Measurements from ENCODE around the gene MROH2B. TPM values are rescaled to one million over a fixed set of nuclear protein-coding genes. Genes with fewer than 3 reads are reported as not detected.

Gene MROH2B
- total and polyA plus RNA-seq, 5 donors from 2014 or later, result not detected

DNA sequence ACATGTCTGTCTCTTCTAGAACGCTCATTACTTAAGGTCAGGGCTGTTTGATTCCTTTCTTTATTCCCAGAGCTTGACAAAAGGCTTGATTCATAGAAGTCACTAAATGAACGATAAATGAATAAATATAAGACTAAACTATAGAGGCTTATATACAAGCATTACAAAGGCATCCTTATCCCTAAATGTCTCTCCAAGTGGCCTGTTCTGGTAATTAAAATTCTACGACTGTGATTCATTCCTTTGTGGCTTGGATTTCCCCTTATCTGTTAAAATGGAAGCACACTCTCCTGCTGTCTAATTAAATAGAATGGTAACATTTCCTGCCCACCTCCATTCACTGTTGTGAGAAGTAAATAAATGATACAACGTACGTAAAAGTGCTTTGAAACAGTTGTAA lies 112.3 kb downstream of the MROH2B start:
- no peaks in the 10 kb centered on the region for H3K4me1 ChIP-seq (ENCODE audit: control insufficient read depth, insufficient read depth, low read length, poor library complexity, severe bottlenecking)
- DNase-seq (no peak), ATAC-seq (ENCODE audit: low read depth in 2 of 2) (no peak)
- no peaks in the 10 kb centered on the region for H3K9me3 ChIP-seq (ENCODE audit: control insufficient read depth in 2 of 2, low read length in 2 of 2)
- no peak overlapping the region for H3K27ac ChIP-seq (ENCODE audit: insufficient read depth, low read length, poor library complexity, severe bottlenecking)
- H3K27me3 Mint-ChIP-seq, result peaks cover 5% of the 10 kb centered on the region
- H3K4me1 Mint-ChIP-seq, result peaks cover 0 to 4% (median 0%) of the 10 kb centered on the region in 4 donors
- H3K4me3 Mint-ChIP-seq, result no peak overlapping the region
- H3K36me3 Mint-ChIP-seq, result no peaks in the 10 kb centered on the region
- peaks cover 0 to 1% (median 0%) of the 10 kb centered on the region in 7 donors for H3K9me3 Mint-ChIP-seq
- no peak overlapping the region for H3K4me3 ChIP-seq (ENCODE audit: low read depth, low read length)
- no peaks in the 10 kb centered on the region for H3K36me3 ChIP-seq (ENCODE audit: control insufficient read depth, insufficient read depth, low read length)
- H3K27ac Mint-ChIP-seq, result no peak overlapping the region
- H3K27me3 ChIP-seq (ENCODE audit: control insufficient read depth, insufficient read depth, low read length), result no peaks in the 10 kb centered on the region

DNA sequence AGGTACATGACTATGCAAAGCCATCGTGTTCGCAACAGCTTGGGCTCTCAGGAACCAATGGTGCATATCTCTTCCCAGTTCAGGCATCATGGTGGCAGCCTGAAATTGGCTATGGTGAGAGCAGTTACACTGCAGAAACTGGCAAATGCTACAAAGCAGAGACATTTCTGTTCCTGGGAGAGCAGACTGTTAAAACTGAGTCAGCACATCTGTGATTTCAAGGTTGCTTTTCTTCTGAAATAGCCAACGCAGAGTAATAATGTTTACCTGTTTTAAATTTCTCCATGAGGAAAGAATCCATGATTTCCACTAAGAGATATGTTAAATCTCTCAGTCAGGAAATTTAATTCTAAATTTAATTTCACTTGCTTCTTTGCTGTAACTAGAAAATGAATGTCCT lies 114.1 kb downstream of the MROH2B start:
- Mint-ChIP-seq H3K4me1 (peaks cover 0 to 4% (median 0%) of the 10 kb centered on the region in 4 donors), H3K36me3 (no peaks in the 10 kb centered on the region), H3K4me3 (no peak overlapping the region), H3K27me3 (peaks cover 5% of the 10 kb centered on the region), H3K9me3 (peaks cover 0 to 5% (median 0%) of the 10 kb centered on the region in 7 donors), H3K27ac (no peak overlapping the region)
- Histone ChIP-seq H3K36me3 (ENCODE audit: control insufficient read depth, insufficient read depth, low read length) (no peaks in the 10 kb centered on the region), H3K4me1 (ENCODE audit: control insufficient read depth, insufficient read depth, low read length, poor library complexity, severe bottlenecking) (no peaks in the 10 kb centered on the region), H3K27ac (ENCODE audit: insufficient read depth, low read length, poor library complexity, severe bottlenecking) (no peak overlapping the region), H3K4me3 (ENCODE audit: low read depth, low read length) (no peak overlapping the region), H3K27me3 (ENCODE audit: control insufficient read depth, insufficient read depth, low read length) (no peaks in the 10 kb centered on the region), H3K9me3 (ENCODE audit: control insufficient read depth in 2 of 2, low read length in 2 of 2) (no peaks in the 10 kb centered on the region)
- no peak for ATAC-seq (ENCODE audit: low read depth in 2 of 2)
- DNase-seq, result no peak

- H3K9me3 Mint-ChIP-seq, result peaks cover 0 to 5% (median 0%) of the 10 kb centered on the region in 7 donors
- no peak overlapping the region for H3K27ac Mint-ChIP-seq
- H3K4me1 Mint-ChIP-seq, result peaks cover 0 to 4% (median 0%) of the 10 kb centered on the region in 4 donors
- no peaks in the 10 kb centered on the region for H3K9me3 ChIP-seq (ENCODE audit: control insufficient read depth in 2 of 2, low read length in 2 of 2)
- ATAC-seq (ENCODE audit: low read depth in 2 of 2), result no peak
- H3K36me3 Mint-ChIP-seq, result no peaks in the 10 kb centered on the region
- no peaks in the 10 kb centered on the region for H3K36me3 ChIP-seq (ENCODE audit: control insufficient read depth, insufficient read depth, low read length)
- no peaks in the 10 kb centered on the region for H3K27me3 ChIP-seq (ENCODE audit: control insufficient read depth, insufficient read depth, low read length)
- H3K27ac ChIP-seq (ENCODE audit: insufficient read depth, low read length, poor library complexity, severe bottlenecking), result no peak overlapping the region
- H3K4me1 ChIP-seq (ENCODE audit: control insufficient read depth, insufficient read depth, low read length, poor library complexity, severe bottlenecking), result no peaks in the 10 kb centered on the region
- peak overlapping the region in 1 of 4 donors; percentile 68 for H3K4me3 Mint-ChIP-seq
- DNase-seq, result no peak
- H3K27me3 Mint-ChIP-seq, result peaks cover 5% of the 10 kb centered on the region
- no peak overlapping the region for H3K4me3 ChIP-seq (ENCODE audit: low read depth, low read length)
These were observed 115.8 kb downstream of the MROH2B start for GRCh38 chr5:40955313-40955712.

Other genes starting within 250 kb of the MROH2B start
- gene RPL37, start 236.1 kb downstream of the MROH2B start, total RNA-seq, result 1,729 TPM
- gene RPL37, start 236.1 kb downstream of the MROH2B start, polyA plus RNA-seq, result 1,000 to 10,000 TPM; 1,921 to 2,513 (median 2,239) TPM
- gene CARD6, start 230.0 kb downstream of the MROH2B start, total RNA-seq, result 2.8 TPM
- 1 to 10 TPM; 3.7 to 5.8 (median 5.1) TPM for gene CARD6, start 230.0 kb downstream of the MROH2B start, polyA plus RNA-seq
- not detected for gene C7, start 161.8 kb downstream of the MROH2B start, total RNA-seq
- not detected for gene C7, start 161.8 kb downstream of the MROH2B start, polyA plus RNA-seq
- gene C6, start 142.2 kb upstream of the MROH2B start, total RNA-seq, result not detected
- gene C6, start 142.2 kb upstream of the MROH2B start, polyA plus RNA-seq, result not detected